Lung (tissue), 12 donors: ENCODE data around the gene LBHD2. TPM values are rescaled to one million over a fixed set of nuclear protein-coding genes. Genes with fewer than 3 reads are reported as not detected.
A peak's percentile ranks its signal among the peaks of the same experiment; 100 is the strongest.

Source experiments
- ATAC-seq: fragments of 200-7000 bp; cut with Tn5 transposase; one replicate; pipeline ENCODE4 v1.9.1; 2020; ENCODE audit warnings: moderate number of reproducible peaks; ENCODE audit not compliant: insufficient read depth, low FRiP score
- DNase-seq, 3 donors: peaks; one replicate each; pipeline ENCODE4 v3.0.0-alpha.2; 2013 to 2017
- H3K27ac ChIP-seq, 2 donors: one replicate each; pipeline ENCODE4 v1.5.1; 2013; ENCODE audit warnings: mild to moderate bottlenecking in 2 of 2, moderate library complexity in 2 of 2, control low read depth in 1 of 2, inconsistent platforms in 1 of 2, low read depth in 1 of 2, low read length in 1 of 2
- H3K27me3 ChIP-seq, 3 donors: one replicate each; pipeline ENCODE4 v1.5.1; 2013; ENCODE audit warnings: low read length in 2 of 3; ENCODE audit not compliant: control insufficient read depth in 3 of 3, insufficient read depth in 3 of 3
- H3K36me3 ChIP-seq, 4 donors: one replicate each; pipeline ENCODE4 v1.5.1; 2013; ENCODE audit warnings: low read length in 4 of 4, mild to moderate bottlenecking in 1 of 4, moderate library complexity in 1 of 4; ENCODE audit not compliant: control insufficient read depth in 4 of 4, insufficient read depth in 4 of 4
- H3K4me1 ChIP-seq, 5 donors: one replicate each; pipeline ENCODE4 v1.5.1; 2013; ENCODE audit warnings: low read length in 5 of 5, mild to moderate bottlenecking in 2 of 5, moderate library complexity in 1 of 5; ENCODE audit not compliant: control insufficient read depth in 5 of 5, insufficient read depth in 5 of 5
- H3K4me3 ChIP-seq: one replicate; pipeline ENCODE4 v1.5.1; 2013; ENCODE audit warnings: mild to moderate bottlenecking, control low read depth, moderate library complexity
- H3K9ac ChIP-seq, 2 donors: one replicate each; pipeline ENCODE4 v1.5.1; 2013; ENCODE audit warnings: low read length in 2 of 2, control low read depth in 1 of 2; ENCODE audit not compliant: insufficient read depth in 1 of 2
- H3K9me3 ChIP-seq, 4 donors: one replicate each; pipeline ENCODE4 v1.5.1; 2013; ENCODE audit warnings: low read length in 3 of 4, mild to moderate bottlenecking in 1 of 4, moderate library complexity in 1 of 4; ENCODE audit not compliant: control insufficient read depth in 4 of 4, insufficient read depth in 3 of 4
- WGBS, 2 donors: extraction: QIAGEN DNeasy Blood & Tissue Kit; methylation state at CpG; one replicate each; pipeline ENCODE4 v1.1.7; 2013; 5-methylcytosine and 5-hydroxymethylcytosine counted together
- polyA plus RNA-seq, 2 donors: library from polyadenylated mRNA; stranded (reverse); fragments of 200-250 nt; gene quantifications; one replicate each; pipeline ENCODE4 v1.2.1, GENCODE V29; 2013
- total RNA-seq, 2 donors: library from RNA; depleted of rRNA in 1 of 2; stranded (reverse); fragments of >200 nt in 1 of 2; gene quantifications; one replicate each; pipeline ENCODE4 v1.2.1, GENCODE V29; 2014 to 2021
- TF ChIP-seq, protein P1 (sequence below): IDR thresholded peaks from 2 replicates; pipeline ENCODE4 v1.5.1; 2012; ENCODE audit warnings: mild to moderate bottlenecking; ENCODE audit errors: control extremely low read depth, extremely low read depth
- donor health status: control.
- donor health status: control.
- donor health status: Bipolar disorder and iron deficiency.
- donor health status: healthy.
- donor health status: DM: yes; HTN: yes; CAD: no.

LBHD2 gene
- total and polyA plus RNA-seq, 4 donors: 0.08 TPM; not detected in 3

- no peak overlapping the region for H3K9ac ChIP-seq
- H3K27ac ChIP-seq: peak overlapping the region; percentile 89 to 94
Observed at GRCh38 chr14:103123634-103124500, 39.9 kb downstream of the LBHD2 start.

GRCh38 chr14:103124501-103125001 is 40.5 kb downstream of the LBHD2 start:
- Histone ChIP-seq H3K4me1 (peaks cover 0 to 45% (median 10%) of the 10 kb centered on the region in 5 donors), H3K27me3 (peaks cover 0 to 8% (median 0%) of the 10 kb centered on the region in 3 donors), H3K27ac (no peak overlapping the region), H3K9me3 (no peaks in the 10 kb centered on the region), H3K36me3 (peaks cover 0 to 8% (median 0%) of the 10 kb centered on the region in 4 donors), H3K9ac (no peak overlapping the region), H3K4me3 (no peak overlapping the region)
- ATAC-seq (no peak), DNase-seq (no peak)
- TF ChIP-seq, protein P1, sequence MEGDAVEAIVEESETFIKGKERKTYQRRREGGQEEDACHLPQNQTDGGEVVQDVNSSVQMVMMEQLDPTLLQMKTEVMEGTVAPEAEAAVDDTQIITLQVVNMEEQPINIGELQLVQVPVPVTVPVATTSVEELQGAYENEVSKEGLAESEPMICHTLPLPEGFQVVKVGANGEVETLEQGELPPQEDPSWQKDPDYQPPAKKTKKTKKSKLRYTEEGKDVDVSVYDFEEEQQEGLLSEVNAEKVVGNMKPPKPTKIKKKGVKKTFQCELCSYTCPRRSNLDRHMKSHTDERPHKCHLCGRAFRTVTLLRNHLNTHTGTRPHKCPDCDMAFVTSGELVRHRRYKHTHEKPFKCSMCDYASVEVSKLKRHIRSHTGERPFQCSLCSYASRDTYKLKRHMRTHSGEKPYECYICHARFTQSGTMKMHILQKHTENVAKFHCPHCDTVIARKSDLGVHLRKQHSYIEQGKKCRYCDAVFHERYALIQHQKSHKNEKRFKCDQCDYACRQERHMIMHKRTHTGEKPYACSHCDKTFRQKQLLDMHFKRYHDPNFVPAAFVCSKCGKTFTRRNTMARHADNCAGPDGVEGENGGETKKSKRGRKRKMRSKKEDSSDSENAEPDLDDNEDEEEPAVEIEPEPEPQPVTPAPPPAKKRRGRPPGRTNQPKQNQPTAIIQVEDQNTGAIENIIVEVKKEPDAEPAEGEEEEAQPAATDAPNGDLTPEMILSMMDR: no peak
- WGBS, 2 donors: 72 to 77% methylated on average over 4 to 5 of the region's 5 CpGs

More at GRCh38 chr14:103123634-103124500, 39.9 kb downstream of the LBHD2 start:
- peaks cover 0 to 6% (median 0%) of the 10 kb centered on the region in 4 donors for H3K36me3 ChIP-seq
- no peaks in the 10 kb centered on the region for H3K9me3 ChIP-seq
- peak overlapping the region; percentile 49 for H3K4me3 ChIP-seq
- TF ChIP-seq, protein P1: no peak
- peaks cover 0 to 8% (median 0%) of the 10 kb centered on the region in 3 donors for H3K27me3 ChIP-seq
- ATAC-seq: peak; percentile 4
- peaks cover 0 to 45% (median 10%) of the 10 kb centered on the region in 5 donors for H3K4me1 ChIP-seq
- peak in 2 of 3 donors; percentile 40 to 51 for DNase-seq
- WGBS, 2 donors: 16 to 22% methylated on average over 30 to 48 of the region's 48 CpGs

DNA sequence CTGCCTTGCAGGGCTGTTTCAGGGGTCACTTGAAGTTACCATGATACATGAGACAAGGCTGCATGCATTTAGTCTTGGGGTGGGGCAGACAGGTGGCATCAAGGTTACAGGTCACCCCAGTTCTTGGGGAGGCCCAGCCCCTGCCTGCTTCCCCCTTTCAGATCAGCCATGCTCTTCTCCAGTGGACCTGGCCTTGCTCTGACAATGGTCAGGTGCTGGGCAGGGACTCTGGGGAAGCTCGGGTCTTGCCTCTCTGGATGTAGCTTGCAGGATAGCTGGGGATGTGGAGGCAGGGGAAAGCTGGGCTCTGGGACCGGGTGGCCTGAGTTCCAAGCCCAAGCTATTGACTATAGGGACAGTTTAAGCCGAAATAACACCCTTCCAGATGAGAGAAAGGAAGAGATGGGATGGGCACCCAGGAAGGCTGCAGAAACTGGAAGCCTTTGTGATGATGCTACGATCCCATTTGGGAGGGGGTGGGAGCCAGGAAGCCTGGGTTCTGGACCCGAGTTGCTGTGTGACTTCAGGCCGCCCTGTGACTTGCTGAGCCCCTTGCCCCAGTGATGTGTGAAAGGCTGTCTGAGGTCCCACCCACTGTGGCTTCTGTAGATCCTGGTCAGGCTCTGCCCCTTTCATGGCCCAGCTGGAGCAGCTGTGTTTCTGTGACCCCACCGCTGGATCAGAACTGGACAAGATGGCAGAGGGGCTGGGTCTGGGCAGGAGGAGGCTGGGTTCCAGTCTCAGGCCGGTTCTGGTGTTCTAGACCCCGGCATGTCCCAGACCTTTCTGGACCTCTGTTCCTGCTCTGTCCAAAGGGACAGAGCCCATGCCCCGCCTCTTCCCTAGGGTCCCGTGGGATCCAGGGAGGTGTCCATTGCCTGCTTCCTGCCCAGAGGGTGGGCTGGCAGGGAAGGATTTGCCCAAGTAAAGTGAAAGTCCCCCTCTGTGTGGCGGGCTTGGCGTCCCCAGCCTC is 41.4 kb downstream of the LBHD2 start:
- no peaks in the 10 kb centered on the region for H3K9me3 ChIP-seq
- no peak overlapping the region for H3K9ac ChIP-seq
- whole genome bisulfite sequencing, 2 donors: 94 to 98% methylated on average over 13 of the region's 13 CpGs
- H3K36me3 ChIP-seq: peaks cover 0 to 16% (median 0%) of the 10 kb centered on the region in 4 donors
- peaks cover 0 to 45% (median 10%) of the 10 kb centered on the region in 5 donors for H3K4me1 ChIP-seq
- TF ChIP-seq, protein P1: no peak
- no peak overlapping the region for H3K4me3 ChIP-seq
- no peak overlapping the region for H3K27ac ChIP-seq
- peaks cover 0 to 8% (median 0%) of the 10 kb centered on the region in 3 donors for H3K27me3 ChIP-seq
- ATAC-seq (no peak), DNase-seq (no peak)
